ENCODE results near the gene UBIAD1.
"Not testable (repeated sequence)": the region's sequence is repeated elsewhere in the genome, so short reads cannot be mapped to it uniquely, and the experiment has no call there.

- TF ChIP-seq, protein P1, sequence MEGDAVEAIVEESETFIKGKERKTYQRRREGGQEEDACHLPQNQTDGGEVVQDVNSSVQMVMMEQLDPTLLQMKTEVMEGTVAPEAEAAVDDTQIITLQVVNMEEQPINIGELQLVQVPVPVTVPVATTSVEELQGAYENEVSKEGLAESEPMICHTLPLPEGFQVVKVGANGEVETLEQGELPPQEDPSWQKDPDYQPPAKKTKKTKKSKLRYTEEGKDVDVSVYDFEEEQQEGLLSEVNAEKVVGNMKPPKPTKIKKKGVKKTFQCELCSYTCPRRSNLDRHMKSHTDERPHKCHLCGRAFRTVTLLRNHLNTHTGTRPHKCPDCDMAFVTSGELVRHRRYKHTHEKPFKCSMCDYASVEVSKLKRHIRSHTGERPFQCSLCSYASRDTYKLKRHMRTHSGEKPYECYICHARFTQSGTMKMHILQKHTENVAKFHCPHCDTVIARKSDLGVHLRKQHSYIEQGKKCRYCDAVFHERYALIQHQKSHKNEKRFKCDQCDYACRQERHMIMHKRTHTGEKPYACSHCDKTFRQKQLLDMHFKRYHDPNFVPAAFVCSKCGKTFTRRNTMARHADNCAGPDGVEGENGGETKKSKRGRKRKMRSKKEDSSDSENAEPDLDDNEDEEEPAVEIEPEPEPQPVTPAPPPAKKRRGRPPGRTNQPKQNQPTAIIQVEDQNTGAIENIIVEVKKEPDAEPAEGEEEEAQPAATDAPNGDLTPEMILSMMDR (IDR thresholded peaks at IDR 0.05; ENCODE audit: insufficient read depth, low read depth, low read length), result not testable (repeated sequence)
- not testable (repeated sequence) for TF ChIP-seq EZH2 (IDR thresholded peaks at IDR 0.05; ENCODE audit: insufficient read depth, low read length)
Measured at GRCh38 chr1:11305516-11305915, 32.5 kb downstream of the UBIAD1 start.
